HG03457 (cell line): ENCODE data around the gene FAM78A.

Experiments
- ATAC-seq: cut with Tn5 transposase; IDR thresholded peaks from one replicate; pipeline ENCODE4 v1.9.1; 2021; ENCODE audit warnings: moderate number of reproducible peaks; ENCODE audit not compliant: unreplicated experiment

The FAM78A gene

DNA sequence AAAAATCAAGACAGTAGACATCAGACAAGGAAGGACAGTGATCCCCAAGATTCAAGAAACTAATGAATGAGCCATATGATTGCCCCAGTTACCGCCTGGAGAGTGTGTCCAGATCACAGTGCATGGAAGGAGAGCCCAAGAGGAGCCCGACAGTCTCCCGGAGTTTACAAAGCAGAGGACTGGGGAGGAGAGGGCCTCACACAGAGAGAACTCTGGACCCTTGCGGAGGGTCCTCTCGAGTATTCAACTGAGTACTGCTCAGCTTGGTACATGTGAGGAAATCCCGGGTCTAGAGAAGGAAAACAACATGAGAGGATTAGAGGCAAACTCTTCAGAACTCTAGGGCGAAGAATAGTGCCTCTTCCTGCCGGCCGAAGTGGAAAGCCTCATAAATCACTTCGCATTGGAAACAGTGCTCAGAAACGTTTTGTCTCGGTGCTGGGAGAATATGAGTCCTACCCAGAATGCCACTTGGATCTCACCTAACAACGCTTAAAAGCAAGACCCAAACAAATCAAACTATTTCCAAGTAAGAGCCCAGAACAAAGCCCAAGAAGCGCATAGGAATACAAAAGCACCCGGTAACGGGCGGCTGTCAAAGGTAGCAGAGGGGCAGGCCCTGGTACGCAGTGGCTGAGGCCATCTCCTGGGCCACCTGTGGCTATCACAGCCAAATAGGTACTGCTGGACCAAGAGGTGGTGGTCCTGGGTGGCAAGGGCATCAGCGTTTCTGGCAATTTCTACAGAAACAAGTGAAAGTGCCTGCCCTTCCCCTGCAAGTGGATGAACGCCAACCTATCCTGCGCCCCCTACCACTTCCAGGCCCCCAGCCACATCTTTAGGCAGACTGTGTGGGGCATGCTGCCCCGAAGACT, 36.0 kb downstream of the FAM78A start:
- no peak for ATAC-seq

DNA sequence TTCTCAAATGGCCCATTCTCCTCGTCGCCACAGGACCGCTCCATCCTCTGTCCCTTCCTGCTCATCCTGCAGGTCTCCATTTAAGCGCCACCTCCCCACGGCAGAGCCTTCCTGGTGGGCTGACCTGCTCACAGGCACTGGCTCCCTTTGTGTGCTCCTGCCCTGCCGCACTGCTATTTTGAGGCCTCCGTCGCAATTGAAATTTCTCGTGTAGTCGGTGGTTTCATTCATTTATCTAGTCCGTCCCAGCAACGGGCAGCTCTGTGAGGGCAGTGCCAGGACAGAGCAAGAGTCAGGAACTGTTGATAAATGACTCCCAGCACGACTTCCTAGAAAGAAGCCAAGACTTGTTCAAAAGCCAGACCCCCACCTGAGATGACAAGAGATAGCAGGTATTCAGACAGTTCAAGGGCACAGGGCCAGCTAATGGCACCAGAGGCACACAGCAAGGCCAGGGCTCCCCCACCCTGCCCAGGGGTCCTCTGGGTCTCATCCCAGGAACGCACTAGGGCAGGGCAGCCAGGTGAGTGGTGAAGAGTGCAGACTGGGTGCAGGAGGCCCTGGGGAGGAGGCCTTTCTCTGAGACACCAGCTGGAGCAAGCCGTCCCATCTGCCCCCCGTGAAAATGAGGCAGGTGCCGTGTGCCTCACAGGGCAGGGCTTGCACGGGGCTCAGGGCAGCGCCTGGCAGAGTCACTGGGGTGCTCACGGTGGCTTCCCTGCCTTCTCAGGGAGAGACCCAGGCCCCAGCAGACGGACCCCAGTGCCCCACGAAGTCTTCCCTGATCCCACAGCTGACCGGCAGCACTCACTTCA, 36.9 kb downstream of the FAM78A start:
- ATAC-seq: no peak

DNA sequence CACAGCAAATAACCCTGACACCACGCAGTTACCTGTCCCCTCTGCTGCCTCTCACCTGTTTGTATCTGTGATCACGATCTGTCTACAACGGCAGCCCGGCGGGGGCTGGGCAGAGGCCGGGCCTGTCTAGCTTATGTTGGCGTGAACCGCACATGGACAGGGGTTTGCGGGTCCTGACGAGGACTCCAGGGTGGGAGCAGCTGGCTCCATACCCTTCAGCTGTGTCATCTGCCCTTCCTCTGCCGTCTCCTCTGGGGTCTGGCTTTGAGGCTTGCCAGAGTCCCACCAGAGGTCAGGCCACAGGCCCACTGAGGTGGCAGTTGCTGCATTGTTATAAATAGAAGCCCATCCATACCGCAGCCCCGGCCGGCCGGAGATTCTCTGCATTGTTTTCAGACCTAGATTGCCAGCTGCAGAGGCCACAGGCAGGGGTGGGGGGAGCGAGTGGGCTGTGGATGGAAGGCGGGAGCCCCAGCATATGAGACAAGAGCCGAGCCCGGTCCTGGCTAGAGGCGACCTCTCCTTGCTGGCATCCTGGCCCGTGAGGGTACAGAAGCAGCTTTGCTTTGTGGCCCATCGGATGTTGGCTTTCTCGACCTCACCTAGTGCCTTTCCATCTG, 37.8 kb downstream of the FAM78A start:
- ATAC-seq: no peak

DNA sequence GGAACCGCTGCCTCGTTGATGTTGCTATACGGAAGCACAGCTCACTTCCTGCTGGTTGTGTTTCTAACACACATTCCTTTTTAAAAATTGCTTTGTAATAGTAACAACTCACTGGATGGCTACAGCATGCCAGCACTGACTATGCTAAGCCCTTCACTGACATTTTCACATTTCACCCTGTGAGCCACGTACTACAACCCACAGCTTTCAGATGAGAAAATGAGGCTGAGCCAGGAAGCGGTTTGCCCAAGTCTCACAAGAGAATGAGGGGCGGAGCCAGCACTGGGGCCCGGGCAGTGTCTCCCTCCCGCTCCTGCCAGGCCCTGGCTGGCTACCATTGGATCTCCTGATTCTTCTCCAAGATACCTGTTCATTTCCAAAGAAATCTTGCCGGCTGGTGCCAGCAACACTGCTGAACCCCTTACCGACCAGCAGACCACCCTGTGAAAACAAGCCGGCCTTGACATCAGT, 38.3 kb downstream of the FAM78A start:
- ATAC-seq: no peak

DNA sequence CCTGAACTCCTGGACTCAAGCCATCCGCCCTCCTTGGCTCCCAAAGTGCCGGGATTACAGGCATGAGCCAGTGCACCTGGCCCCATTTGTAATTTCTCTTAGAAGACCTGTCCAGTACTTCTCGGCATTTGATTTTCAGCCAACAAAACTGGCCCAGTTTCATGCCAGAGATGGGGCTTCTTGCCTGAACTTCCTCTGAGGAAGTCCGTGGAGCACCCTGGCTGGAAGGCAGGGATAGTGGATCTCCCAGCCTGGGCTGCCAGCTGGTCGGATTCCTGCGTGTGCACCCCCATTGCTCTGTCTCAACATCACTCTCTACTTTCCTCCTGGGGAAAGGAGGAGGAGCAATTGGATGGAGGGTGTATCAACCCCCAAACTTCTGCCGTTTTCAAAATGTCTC, 39.0 kb downstream of the FAM78A start:
- ATAC-seq: no peak

DNA sequence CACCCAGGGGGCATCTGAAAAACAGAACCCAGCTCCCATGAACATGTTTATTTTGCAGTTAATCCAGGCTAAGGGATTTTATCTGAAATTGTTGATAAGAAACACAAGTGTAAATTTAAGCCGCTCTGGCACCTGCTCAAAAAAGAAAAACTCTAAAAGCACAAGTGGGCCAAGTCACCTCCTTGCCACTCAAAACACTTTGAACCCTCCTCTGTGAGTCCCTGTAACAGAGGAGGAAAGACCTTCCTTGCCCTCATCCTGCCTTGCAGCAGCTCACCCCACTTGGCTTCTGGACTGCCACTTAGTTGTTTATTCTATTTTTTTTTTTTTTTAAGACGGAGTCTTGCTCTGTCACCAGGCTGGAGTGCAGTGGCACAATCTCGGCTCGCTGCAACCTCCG, 39.5 kb downstream of the FAM78A start:
- ATAC-seq: no peak

DNA sequence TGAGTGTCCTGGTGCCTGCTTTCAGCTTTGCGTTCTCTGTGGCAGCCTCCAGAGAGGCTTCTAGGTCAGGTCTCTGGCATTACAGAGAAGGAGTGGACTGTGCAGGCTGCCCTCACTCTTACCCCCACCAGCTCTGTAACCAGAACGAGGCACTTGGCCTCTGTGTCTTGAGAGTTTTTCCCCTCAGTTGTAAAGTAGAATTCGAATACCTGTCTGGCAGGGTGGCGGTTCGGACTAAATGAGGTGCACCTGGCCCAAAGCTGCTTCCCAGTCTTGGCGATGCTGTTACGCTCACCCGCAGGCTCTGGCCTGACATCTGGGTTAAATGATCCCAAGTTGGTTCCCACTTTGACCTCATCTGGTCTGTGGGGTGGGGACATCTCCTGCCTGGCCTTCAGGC, 40.1 kb downstream of the FAM78A start:
- ATAC-seq: no peak

DNA sequence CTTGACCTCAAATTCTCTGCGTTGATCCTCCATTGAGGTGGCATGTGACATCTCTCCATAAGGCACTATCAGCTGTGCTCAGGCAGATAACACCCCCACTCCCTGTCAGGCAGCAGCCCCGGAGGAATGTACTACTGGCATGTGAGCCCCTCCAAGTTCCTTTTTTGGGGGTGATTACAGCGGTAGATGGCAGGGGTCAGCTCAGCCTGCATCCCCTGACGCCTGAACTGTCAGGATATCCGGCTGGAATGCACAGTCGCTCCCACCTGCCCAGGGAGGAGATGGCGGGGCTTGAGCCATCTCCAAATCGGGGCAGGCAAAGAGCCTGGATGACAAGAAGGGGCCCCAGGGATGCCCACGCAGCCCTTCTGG, 40.8 kb downstream of the FAM78A start:
- ATAC-seq: no peak

DNA sequence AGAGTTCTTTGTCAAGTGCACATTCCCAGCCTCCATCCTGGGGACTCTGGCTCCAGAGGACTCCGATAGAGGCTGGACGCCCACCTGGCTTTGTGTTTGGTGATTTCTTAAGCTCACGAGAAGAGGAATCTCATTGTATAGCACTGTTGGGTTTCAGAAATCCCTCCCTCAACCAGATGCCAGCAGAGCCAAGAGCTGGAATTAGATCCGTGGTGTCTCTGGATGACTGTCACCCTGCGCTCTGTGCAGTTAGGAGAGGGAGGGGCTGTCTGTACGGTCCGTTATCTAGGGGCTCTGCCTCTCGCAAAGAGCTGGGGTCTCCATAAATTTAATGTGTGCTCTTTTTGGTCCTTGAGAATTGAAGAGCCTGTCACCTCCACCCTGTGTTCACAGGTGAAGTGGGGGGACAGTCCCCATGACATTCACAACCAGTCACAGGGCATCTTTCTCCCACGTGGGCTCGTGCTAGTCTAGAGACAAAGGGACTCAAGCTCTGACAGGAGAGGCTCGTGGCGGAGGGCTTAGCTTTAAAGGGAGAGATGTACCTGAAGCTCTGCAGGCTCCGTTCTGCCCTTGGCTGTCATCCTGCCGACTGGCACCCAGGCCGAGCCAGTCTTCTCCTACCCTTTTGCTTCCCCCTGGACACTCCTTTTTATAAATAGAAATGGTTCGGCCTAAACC, 41.4 kb downstream of the FAM78A start:
- no peak for ATAC-seq

DNA sequence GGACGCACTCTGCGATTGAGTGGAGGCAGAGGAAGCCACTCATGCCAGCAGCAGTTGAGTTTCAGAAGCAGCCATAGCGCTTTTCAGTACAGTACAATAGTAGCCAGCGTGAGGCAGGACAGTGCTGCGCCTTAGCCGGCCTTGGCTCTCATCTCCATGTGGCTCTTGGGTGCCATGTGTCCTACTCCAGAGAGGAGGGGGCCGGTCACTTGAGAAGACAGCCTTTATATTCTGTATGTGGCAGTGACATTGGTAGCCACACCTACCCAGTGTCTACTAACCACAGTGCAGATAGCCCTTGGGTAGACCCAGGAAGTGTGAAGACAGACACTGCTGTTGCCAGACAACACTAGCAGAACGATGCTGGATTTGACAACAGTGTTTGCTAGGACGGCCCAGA, 42.3 kb downstream of the FAM78A start:
- ATAC-seq: no peak

DNA sequence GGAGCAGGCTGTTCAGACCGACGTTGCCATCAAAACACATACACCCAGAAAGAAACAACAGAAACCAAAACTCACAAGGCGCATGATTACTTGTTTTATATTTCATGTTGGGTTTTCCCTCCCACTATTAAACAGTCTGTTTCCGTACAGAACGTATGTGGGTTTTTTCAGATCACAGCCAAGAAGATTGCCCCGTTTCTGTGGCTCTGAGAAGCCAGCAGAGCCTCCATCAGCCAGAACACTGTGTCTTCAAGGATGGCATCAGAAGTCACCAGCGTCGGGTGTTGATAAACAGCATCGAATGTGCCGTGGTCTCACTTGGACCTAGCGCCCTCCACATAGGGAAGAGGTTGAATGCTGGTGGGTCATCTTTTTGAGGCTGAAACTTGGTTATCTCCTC, 42.8 kb downstream of the FAM78A start:
- no peak for ATAC-seq

DNA sequence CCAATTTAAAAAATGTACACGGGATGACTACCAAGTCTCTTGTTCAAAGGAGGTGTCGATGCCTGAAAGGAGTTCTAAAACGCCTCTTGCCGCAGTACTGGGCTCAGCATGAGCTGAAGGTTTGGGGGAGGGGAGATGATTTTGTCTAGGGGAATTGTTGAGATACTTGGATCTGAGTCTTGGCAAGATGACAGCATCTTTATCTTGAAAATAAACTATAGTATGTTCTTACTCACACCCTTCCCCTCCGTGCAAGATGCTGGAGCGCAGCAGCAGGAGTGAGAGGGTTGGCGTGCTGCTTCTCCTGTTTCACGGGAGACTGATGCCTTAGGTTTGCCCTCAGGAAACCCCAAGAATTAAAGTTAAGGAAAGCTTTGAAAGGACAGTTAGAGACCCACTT, 47.3 kb downstream of the FAM78A start:
- no peak for ATAC-seq

DNA sequence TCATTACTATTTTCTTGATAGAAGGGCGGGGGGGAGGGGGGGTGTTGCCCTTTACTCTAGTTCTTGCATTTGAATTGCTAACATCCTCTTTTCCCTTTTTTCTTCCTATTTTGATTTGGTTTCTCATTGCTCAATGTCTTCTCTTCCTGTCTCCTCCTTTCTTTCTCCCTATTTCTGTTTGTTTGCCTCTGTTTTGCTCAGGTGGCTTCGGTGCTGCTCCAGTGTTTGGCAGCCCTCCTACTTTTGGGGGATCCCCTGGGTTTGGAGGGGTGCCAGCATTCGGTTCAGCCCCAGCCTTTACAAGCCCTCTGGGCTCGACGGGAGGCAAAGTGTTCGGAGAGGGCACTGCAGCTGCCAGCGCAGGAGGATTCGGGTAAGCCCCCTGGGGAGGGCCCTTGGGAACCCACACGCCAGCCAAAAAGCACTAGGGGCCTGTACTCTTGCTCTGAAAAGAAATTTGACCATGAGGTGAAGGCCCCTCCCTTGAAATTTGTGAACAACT, 48.3 kb downstream of the FAM78A start:
- no peak for ATAC-seq

DNA sequence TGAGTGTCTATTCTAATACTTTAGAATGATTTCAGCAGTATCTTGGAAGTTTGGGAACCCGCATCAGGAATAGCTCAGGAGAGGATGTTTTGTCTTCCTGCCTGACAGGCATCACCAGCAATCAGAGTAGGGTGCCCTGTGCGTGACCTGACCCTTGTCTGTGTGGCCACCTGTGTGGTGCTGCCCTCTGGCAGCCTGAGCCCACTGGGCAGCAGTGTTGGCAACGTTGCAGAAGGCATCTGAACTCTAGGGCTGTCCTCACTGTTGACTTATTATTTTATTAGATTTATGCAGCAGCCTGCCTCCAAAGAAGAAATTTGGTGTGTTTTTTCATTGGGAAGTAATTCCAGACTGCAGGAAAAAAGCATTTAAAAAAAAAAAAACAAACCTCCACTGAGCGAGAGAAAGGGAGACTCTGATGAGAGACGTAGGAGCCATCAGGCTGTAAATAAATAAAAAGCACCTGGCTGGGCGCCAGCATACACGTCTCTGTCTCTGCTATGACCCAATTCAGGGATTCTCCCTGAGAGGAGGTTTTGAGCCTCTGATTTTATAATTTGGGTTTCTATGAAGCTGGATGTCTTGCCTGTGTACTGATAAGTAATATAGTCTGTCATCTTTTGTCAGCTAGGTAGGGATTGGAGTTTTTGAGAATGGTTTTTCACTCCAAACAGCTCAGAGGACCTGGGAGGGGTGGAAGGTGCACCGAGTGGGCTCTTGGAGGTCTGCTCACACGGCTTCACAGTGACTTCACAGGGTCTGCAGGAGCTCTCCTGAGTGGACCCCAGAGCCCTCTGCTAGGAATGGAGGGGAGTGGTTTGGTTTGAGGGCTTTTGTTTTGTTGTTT, 49.0 kb downstream of the FAM78A start:
- no peak for ATAC-seq

DNA sequence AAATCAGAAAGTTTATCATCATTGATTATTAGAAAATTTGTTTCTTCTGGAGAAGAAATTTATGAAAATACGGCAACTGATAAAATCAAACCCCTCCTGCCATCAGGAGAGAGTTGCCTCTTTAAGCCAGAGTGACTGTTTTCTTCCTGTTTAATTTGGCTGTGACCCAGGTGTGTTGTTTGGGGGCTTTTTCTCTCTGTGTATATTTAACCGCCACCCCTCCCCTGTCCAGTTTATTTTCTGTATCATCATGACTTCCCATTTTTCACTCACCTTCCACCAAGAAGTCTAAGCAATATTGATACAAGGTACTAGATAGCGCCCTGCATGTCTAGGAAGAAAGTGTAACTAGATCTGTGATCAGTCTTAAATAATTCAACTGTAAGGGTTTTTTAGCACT, 50.1 kb downstream of the FAM78A start:
- ATAC-seq: no peak

DNA sequence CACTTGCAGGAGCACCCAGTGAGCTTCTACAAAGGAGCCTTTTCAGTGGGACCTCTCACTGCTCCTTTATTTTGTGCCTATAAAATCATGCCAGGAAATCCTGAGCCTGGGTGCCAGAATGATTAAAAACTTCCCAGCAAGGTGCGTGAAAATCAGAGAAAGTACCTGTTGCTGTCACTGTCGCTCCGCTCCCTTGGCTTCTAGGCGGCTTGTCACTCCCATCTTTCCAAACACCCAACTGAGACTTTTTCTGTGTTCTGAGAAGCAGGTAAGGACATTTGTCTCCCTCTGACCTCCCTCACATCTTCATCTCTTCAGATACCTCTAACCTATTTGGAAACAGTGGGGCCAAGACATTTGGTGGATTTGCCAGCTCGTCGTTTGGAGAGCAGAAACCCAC, 53.9 kb downstream of the FAM78A start:
- no peak for ATAC-seq

DNA sequence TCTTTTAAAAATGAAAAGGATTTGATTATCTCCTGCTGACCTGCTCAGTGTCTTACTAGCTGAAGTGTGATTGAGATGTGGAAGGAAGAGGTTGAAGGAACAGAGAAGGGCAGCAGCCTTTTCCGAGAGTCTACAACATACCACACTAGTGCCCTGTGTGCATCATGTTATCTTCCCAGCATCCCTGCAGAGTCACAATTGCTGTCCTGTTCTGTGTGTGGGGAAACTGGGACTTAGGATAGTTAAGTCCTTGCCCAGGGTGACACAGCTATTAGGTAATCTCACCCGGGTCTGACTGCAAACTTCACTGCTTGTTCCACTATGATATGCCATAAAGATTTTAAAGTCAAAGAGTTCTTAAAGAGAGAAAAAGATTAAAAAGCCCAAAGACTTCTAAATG, 55.8 kb downstream of the FAM78A start:
- no peak for ATAC-seq

DNA sequence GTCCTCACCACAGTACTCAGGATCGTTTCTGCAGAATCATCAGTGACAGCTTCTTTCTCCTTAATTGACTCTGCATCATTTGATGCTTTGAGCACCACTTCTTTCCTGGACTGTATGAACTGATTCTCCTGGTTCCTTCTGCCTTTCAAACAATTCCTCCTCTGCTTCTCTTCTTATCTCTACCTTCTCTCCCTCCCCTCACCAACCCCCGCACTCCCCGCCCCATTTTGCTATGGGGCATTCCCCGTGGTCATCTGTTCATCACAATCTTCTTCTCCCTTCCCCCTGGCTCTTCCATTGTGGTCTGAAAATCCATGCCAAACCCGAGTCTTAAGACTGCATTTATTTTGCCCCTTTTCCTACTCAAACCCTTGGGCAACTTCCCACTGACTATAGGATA, 57.9 kb downstream of the FAM78A start:
- no peak for ATAC-seq

DNA sequence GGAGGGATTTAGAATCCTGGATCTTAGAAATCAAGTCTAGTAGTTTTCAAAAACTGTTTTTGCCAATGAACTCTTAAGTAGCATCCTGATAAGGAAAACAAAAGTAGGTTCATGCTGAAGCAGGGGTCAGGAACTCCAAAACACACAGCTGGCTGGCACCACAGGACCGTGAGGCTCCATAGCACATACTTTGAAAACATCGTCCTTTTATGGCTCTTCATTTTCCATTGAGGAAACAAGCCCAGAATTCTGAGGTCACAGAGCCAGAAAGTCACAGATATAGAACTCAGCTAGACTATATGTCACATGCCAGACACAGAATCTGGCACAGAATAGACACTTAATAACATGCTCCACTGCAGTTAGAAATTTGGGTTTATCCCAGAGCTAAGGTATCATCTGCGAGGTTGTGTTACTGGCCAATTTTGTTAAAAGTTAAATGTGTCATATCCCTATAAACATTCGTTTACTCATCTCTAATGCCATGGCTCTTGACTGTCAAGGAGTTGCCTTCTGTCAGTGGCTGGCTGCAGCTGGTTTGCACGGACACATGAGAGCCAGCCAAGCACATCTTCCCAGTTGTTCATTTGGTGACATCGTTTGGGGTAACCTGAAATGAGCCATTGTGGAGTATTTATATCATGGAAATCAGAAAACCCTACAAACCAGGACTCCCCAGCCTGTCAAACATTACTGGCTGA, 58.8 kb downstream of the FAM78A start:
- ATAC-seq: no peak
